Suprapubic skin (tissue), 3 donors: ENCODE results near the gene PNMA8A.

Experiments
- CTCF ChIP-seq, 2 donors: fragments of 200-600 bp in 1 of 2; fragments of 450-650 bp in 1 of 2; sonication (generic) in 1 of 2; IDR thresholded peaks; one replicate each; pipeline ENCODE4 v1.5.1; 2016 to 2019; ENCODE audit warnings: antibody characterized with exemption in 2 of 2, mild to moderate bottlenecking in 1 of 2, moderate library complexity in 1 of 2
- POLR2A ChIP-seq, 2 donors: fragments of 450-650 bp; IDR thresholded peaks; one replicate each; pipeline ENCODE4 v1.6.1; 2017; ENCODE audit warnings: antibody characterized with exemption in 2 of 2, mild to moderate bottlenecking in 2 of 2, moderate library complexity in 2 of 2

GRCh38 chr19:46453661-46454060 lies 17.7 kb downstream of the PNMA8A start:
- TF ChIP-seq CTCF (IDR thresholded peaks at IDR 0.05) (no peak), POLR2A (IDR thresholded peaks at IDR 0.05) (no peak)
